ENCODE results near the gene SLC35D3. TPM values are rescaled to one million over a fixed set of nuclear protein-coding genes. Genes with fewer than 3 reads are reported as not detected.

SLC35D3 gene
- total and polyA plus RNA-seq, 8 donors: 0.08 to 0.31 (median 0.18) TPM; not detected in 5

DNA sequence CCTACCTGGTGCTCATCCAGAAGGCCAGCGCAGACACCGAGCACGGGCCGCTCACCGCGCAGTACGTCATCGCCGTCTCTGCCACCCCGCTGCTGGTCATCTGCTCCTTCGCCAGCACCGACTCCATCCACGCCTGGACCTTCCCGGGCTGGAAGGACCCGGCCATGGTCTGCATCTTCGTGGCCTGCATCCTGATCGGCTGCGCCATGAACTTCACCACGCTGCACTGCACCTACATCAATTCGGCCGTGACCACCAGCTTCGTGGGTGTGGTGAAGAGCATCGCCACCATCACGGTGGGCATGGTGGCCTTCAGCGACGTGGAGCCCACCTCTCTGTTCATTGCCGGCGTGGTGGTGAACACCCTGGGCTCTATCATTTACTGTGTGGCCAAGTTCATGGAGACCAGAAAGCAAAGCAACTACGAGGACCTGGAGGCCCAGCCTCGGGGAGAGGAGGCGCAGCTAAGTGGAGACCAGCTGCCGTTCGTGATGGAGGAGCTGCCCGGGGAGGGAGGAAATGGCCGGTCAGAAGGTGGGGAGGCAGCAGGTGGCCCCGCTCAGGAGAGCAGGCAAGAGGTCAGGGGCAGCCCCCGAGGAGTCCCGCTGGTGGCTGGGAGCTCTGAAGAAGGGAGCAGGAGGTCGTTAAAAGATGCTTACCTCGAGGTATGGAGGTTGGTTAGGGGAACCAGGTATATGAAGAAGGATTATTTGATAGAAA is 2.0 kb downstream of the SLC35D3 start:
- TF ChIP-seq POLR2AphosphoS5 (IDR thresholded peaks at IDR 0.05) (no peak), EP300 (IDR thresholded peaks at IDR 0.05) (no peak), POLR2A (IDR thresholded peaks at IDR 0.05) (no peak), CTCF (IDR thresholded peaks at IDR 0.05) (no peak)
- intact Hi-C loops (cut with DNase I; ENCODE audit: low total_unique reads): no loop called here
- H3K36me3 ChIP-seq: no peaks in the 10 kb centered on the region
- peaks cover 38 to 39% (median 39%) of the 10 kb centered on the region in 4 donors for H3K4me1 ChIP-seq
- no peaks in the 10 kb centered on the region for H3K9me3 ChIP-seq
- peak overlapping the region in 2 of 4 donors; percentile 64 to 78 for H3K4me3 ChIP-seq
- 63 to 78% (median 70%) methylated on average over 39 to 40 of the region's 40 CpGs for WGBS, 5 donors
- H3K27me3 ChIP-seq: peaks cover 14 to 56% (median 53%) of the 10 kb centered on the region in 3 donors
- H3K27ac ChIP-seq: no peak overlapping the region
- DNase-seq: no peak

DNA sequence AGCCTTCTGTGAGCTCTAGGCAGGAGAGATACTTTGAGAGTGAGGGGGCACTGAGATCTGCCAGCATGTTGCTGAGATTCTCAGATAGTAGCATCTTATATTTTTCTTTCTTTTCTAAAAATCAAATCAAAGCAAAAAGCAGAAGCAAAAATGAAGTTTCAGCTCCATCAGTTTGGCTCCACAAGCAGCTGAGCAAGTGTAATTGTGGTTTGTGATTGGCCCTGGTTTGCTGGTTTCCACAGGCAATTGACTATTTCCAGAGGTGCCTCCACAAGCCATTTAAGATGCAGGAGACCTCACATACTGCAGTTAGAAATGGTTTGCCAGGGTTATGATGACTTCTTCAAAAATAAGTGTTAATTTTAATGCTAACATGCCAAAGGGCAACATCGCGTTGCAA is 4.3 kb downstream of the SLC35D3 start:
- Histone ChIP-seq H3K36me3 (no peaks in the 10 kb centered on the region), H3K4me3 (no peak overlapping the region), H3K9me3 (no peaks in the 10 kb centered on the region), H3K4me1 (peaks cover 23 to 26% (median 25%) of the 10 kb centered on the region in 4 donors), H3K27me3 (peaks cover 14 to 33% (median 30%) of the 10 kb centered on the region in 3 donors), H3K27ac (no peak overlapping the region)
- no peak for DNase-seq
- TF ChIP-seq EP300 (IDR thresholded peaks at IDR 0.05) (no peak), CTCF (IDR thresholded peaks at IDR 0.05) (no peak), POLR2A (IDR thresholded peaks at IDR 0.05) (no peak), POLR2AphosphoS5 (IDR thresholded peaks at IDR 0.05) (no peak)
- intact Hi-C loops (cut with DNase I; ENCODE audit: low total_unique reads): no loop called here
- WGBS, 5 donors: 90 to 97% (median 95%) methylated on average over 2 of the region's 2 CpGs

DNA sequence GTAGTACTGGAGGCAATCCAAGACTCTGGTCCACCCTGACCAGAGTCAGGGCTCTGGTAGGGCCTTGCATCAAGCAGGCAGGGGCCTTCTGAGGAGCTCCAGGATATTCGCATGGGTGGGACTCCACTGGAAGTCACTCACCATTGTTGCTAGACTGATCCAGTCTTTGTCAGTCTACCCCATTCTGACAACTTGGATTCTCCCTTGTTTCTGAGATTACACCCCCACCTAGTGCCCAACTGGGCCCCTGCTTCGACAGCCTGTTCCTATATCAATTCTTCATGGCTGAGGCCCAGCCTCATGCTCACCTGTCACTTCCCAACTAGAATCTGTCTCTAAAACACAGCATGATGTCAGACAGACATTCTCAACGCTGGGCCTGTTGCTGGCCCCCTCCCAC is 5.2 kb downstream of the SLC35D3 start:
- Histone ChIP-seq H3K27ac (no peak overlapping the region), H3K4me3 (no peak overlapping the region), H3K36me3 (no peaks in the 10 kb centered on the region), H3K27me3 (peaks cover 7 to 24% (median 21%) of the 10 kb centered on the region in 3 donors), H3K4me1 (peaks cover 14 to 17% (median 16%) of the 10 kb centered on the region in 4 donors), H3K9me3 (no peaks in the 10 kb centered on the region)
- WGBS, 5 donors: 69 to 88% (median 75%) methylated on average over 3 of the region's 3 CpGs
- intact Hi-C loops (cut with DNase I; ENCODE audit: low total_unique reads): no loop called here
- DNase-seq: peak in 1 of 2 donors; percentile 17
- TF ChIP-seq POLR2A (IDR thresholded peaks at IDR 0.05): no peak
- TF ChIP-seq CTCF (IDR thresholded peaks at IDR 0.05): no peak
- TF ChIP-seq POLR2AphosphoS5 (IDR thresholded peaks at IDR 0.05): no peak
- TF ChIP-seq EP300 (IDR thresholded peaks at IDR 0.05): no peak

GRCh38 chr6:136930528-136930927 is 8.4 kb downstream of the SLC35D3 start:
- no peaks in the 10 kb centered on the region for H3K9me3 ChIP-seq
- no peak for TF ChIP-seq POLR2AphosphoS5 (IDR thresholded peaks at IDR 0.05)
- no peak for TF ChIP-seq EP300 (IDR thresholded peaks at IDR 0.05)
- TF ChIP-seq POLR2A (IDR thresholded peaks at IDR 0.05): no peak
- TF ChIP-seq CTCF (IDR thresholded peaks at IDR 0.05): no peak
- H3K36me3 ChIP-seq: no peaks in the 10 kb centered on the region
- H3K27me3 ChIP-seq: no peaks in the 10 kb centered on the region
- H3K4me1 ChIP-seq: no peaks in the 10 kb centered on the region
- DNase-seq: no peak
- H3K27ac ChIP-seq: no peak overlapping the region
- H3K4me3 ChIP-seq: no peak overlapping the region
- intact Hi-C loops (cut with DNase I; ENCODE audit: low total_unique reads): no loop called here
- 91 to 98% (median 96%) methylated on average over 4 of the region's 4 CpGs for WGBS, 5 donors

All from stomach (tissue), 9 donors.